ENCODE measurements around the gene RIC8A.
A peak's percentile ranks its signal among the peaks of the same experiment; 100 is the strongest.
"Not testable (repeated sequence)": the region's sequence is repeated elsewhere in the genome, so short reads cannot be mapped to it uniquely, and the experiment has no call there.

RIC8A gene

DNA sequence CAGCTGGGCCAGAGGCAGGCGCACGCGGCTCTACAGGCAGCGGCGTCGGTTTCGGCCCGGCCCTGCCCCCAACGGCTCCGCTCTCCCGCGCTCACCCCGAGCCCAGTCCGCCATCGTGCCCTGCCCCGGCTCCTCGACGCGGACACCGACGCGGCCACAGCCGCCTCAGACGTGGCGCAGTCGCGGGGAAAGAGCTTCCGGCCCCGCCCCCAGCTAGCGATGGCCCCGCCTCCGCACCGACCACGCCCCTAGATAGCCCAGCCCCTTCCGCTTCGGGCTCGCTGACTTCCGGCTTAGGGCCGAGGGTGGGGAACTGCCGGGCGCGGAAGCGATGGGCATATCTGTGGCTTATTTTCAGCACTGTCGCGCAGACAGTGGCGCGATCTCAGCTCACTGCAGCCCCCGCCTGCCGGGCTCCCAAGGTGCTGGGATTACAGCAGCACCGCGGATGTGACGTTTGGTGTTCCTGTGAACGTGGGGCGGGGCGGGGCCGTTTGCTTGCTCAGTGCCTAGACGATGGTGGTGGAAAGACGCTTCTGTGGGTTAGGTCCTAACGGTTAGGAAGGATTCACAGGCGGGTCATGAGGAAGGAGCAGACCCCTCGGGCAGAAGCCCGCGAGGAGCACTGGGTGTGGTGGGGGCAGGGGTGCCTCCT lies at the start of gene RIC8A, which contains the start of gene BET1L:
Gene RIC8A (plus strand): TSS at position 501 of the 655 bp plus-strand sequence. CDS start 1,147 bp downstream, outside the sequence.
Gene BET1L (minus strand): TSS at position 192 of the 655 bp plus-strand sequence. CDS start 78 bp downstream, at position 114.
- peak; percentile 95 for DNase-seq

DNA sequence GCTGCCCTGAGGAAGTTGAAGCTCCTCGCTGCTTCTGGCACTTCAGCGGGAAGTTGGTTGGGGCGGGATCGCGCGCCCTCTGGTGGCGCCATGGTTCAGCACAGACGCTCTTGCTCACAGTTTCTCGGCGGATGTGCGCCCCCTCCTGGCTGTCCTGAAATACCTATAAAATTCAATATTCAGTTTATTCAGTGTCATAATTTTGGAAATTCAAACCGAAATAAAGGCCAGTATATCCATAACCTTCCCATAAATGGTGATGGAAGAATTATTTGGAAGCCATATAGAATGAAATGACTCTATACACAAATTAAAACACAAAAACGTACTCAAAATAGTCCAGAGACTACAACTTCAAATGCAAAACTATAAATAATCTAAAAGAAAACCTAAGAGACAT lies 27.3 kb upstream of the RIC8A start:
- DNase-seq = not testable (repeated sequence)

- DNase-seq = not testable (repeated sequence)
Measured at GRCh38 chr11:189200-189783, 18.2 kb upstream of the RIC8A start.

GRCh38 chr11:189843-190311 lies 17.6 kb upstream of the RIC8A start:
- DNase-seq = not testable (repeated sequence)

GRCh38 chr11:190546-190945 lies 17.0 kb upstream of the RIC8A start:
- DNase-seq = not testable (repeated sequence)

DNA sequence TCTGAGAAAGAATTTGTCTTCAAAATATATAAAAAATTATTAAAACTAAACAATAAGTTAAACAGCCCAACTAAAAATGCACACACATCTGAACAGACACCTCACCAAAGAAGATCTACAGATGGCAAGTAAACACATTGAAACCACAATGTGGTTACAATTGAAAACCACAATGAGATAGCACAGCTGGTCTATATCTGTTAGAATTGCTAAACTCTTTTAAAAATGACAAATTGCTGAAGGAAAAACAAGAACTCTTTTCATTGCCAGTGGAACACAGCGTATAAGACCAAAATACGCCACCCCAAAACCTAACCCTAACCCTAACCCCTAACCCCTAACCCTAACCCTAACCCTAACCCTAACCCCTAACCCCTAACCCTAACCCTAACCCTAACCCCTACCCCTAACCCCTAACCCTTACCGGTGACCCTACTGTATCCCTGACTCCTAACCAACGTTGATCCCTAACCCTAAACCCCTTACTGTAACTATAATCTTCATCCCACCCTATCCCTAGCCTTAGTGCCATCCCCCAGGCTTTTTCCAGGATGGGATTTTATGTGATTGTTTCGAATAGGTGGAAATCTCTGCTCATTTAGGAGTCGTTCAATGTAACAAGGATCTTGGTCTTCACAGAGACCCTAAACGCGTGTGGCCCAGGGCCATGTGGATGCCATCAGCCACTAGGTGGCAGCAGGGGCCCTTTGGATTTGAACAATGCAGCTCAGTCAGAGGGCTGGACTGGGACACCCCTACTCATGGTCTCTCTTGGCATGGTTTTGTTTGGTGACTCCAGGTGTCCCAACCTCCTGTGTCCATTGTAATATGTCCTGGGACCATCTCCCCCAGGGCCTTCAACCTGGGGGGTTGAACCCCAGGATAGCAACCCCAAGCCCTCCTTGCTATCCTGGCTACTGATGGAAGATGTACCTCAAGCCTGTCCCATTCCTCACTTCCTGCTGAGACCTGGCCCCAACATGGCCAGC lies 15.7 kb upstream of the RIC8A start:
- not testable (repeated sequence) for DNase-seq

- DNase-seq = not testable (repeated sequence)
Measured at GRCh38 chr11:192674-193128, 14.8 kb upstream of the RIC8A start, which contains the start of gene SCGB1C1. Gene SCGB1C1, plus strand, starts transcription at chr11:193078. Its CDS starts 22 bp downstream, at chr11:193100.

DNA sequence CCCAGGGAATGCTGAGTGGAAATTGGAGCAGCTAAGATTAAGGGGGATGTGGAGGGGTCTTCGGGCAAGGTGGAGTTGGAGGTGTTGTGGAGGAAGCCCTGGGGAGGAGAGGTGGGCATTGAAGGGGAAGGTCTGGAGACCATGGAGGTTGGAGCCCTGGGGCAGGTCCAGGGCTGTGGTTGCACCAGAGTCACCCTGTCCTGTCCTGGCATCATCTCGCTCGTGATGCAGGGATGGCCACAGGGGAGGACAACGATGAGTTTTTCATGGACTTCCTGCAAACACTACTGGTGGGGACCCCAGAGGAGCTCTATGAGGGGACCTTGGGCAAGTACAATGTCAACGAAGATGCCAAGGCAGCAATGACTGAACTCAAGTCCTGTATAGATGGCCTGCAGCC lies 14.0 kb upstream of the RIC8A start:
- DNase-seq = not testable (repeated sequence)

DNA sequence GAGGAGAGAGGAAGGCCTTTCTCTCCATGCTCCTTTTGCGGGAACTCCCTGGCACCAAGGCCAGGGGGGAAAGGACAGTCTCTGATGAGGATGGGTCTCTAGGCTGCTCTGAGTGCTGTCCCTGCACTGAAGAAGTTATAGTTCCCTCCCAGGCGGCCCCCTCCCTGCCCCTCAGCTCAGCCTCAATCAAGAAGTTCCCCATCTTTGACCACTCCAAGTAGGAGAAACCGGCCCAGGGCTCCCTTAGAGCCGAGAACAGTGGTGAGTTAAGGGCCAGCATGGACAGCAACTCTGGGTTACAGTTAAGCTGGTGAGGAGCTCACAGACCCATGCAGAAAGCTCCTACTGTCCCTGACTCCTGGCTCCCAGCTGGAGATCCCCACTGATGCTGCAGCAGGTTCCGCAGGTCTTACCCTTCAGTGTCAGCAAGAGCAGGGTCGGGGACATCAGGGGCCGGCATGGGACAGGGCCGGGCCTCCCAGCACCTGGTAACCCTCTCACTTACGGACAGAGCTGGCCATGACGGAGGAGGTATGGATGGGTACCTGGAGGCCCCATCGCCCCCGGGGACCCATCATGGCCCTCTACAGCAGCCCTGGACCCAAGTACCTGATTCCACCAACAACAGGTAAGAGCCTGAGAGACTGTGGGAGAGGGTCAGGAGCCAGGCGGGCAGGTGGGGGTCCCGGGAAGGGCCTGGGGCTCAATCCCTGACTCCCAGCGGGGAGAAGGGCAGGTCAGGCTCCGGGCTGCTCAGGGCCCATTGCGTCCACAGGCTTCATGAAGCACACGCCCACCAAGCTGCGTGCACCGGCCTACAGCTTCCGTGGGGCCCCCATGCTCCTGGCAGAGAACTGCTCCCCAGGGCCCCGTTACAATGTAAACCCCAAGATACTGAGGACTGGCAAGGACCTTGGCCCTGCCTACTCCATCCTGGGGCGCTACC lies 10.4 kb upstream of the RIC8A start:
- no peak for DNase-seq

DNA sequence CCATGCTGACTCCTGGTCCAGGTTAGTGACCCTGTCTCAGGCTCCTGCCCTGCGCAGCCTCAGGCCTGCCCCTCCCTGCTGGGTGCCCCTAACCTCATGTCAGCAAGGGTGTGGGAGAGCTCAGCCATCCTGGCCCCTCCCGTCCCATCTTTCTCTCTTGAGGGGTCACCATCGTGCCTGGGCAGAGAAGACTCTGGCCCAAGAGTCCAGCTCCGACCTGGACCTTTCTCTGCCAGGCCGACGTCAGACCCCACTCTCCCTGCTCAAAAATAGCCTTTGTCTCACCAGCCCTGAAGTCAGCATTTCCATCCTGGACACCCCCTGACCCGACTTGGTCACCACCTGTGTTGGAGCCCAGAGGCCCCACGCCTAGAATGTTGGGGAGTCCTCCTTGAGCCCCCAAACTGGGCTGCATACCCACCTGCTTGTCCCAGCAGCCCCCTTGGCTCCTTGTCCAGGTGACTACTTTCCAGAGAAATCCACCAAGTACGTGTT lies 9.7 kb upstream of the RIC8A start:
- DNase-seq = no peak

- DNase-seq = no peak
Measured at GRCh38 chr11:198236-198806, 9.2 kb upstream of the RIC8A start.

- no peak for DNase-seq
Measured at GRCh38 chr11:199004-199581, 8.4 kb upstream of the RIC8A start.

DNA sequence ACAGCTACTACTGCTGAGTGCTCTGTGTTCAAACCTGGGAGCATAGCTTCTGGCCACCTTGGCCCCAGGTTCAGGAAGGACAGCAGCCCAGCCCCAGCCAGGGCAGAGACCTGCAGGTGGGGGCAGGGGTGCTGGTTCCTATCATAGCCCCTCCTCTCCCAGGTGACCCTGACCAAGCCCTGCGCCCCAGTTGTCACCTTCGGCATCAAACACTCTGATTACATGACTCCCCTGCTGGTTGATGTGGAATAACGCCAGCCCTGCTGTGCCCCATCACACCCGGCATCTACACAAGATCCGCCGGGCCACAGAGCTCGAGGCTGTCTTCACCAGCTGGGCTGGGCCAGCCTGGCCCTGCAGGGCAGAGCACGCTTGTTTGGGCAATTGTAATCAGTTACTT lies 7.7 kb upstream of the RIC8A start:
- no peak for DNase-seq

GRCh38 chr11:200224-201003 lies 7.1 kb upstream of the RIC8A start:
- DNase-seq = no peak

GRCh38 chr11:201966-202365 lies 5.5 kb upstream of the RIC8A start:
- no peak for DNase-seq

DNA sequence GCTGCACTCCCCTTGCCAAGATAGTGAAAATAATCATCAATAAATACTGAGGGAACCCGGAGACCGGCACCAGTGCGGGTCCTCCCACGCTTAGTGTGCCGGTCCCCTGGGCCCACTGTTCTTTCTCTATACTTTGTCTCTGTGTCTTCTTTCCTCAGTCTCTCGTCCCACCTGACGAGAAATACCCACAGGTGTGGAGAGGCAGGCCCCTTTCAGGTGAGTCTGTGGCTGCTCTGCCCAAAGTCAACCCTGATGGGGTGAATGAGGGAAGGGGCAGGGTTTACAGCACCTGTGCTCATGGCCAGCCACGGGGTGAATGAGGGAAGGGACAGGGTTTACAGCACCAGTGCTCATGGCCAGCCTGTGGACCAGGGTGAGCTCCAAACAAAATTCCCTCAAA lies 5.0 kb upstream of the RIC8A start:
- no peak for DNase-seq

DNA sequence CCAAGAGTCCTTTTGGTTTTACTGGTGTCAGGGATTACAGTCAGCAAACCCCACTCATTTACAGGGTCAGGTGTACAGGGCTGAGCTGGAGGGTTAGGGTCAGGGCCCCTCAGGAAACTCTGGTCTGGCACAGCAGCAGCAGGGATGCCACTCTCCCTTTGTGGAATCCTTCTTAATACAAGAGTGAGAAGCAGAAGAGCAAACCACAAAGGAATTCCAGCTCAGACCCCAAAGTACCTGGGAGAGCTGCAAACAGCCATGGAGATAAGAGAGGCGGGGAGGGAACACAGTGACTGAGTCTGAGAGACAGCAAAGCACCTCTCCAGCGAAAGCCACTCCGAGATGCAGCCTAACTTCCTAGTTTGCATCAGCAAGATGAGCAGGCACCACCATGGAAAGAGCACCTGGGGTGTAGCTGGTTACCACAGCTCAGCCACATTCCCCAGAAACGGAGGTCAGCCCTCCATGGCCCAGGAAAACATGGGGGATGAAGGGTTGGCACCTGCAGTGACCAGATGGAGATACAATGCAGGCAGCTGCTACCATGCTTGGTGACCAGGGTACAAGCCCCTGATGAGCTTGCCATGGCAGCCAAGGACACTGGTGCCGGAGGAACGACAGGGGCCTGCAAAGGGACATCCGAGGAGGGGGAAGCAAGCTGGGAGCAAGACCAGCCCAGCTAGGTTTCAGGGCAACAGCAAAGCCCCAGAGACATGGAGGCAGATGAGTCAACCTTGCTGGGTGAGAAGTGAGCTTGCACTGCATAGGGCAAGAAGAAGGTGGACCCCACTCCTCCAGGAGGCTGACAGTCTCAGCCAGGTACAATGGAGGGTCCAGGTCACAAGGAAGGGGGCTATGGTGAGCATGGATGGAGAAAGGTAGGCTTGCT lies 4.2 kb upstream of the RIC8A start:
- DNase-seq = no peak

GRCh38 chr11:203945-204586 lies 3.4 kb upstream of the RIC8A start:
- DNase-seq = no peak

Data from kidney glomerular epithelial cell (primary cell).